Neural cell (in vitro differentiated cells): Measurements from ENCODE around the gene KCNK13.

Experiments
- CTCF ChIP-seq: fragments of 450-650 bp; IDR thresholded peaks from 2 replicates; pipeline ENCODE4 v1.5.1; 2014; ENCODE audit warnings: antibody characterized with exemption, mild to moderate bottlenecking, moderate library complexity; ENCODE audit not compliant: poor library complexity, severe bottlenecking
- EP300 ChIP-seq: fragments of 450-650 bp; conservative IDR thresholded peaks from 2 replicates; pipeline ENCODE4 v1.6.1; 2014; ENCODE audit warnings: antibody characterized with exemption, mild to moderate bottlenecking, moderate library complexity; ENCODE audit not compliant: poor library complexity, severe bottlenecking
- EZH2 ChIP-seq: fragments of 200-600, 300-800 bp; shearing (Covaris generic), sonication (generic); IDR thresholded peaks from 2 replicates; pipeline ENCODE4 v1.6.1; 2014; ENCODE audit warnings: antibody characterized with exemption, low read length, borderline replicate concordance, mild to moderate bottlenecking; ENCODE audit not compliant: insufficient read depth, poor library complexity, severe bottlenecking
- MXI1 ChIP-seq: fragments of 450-650 bp; conservative IDR thresholded peaks from 2 replicates; pipeline ENCODE4 v1.6.1; 2014; ENCODE audit warnings: antibody characterized with exemption, mild to moderate bottlenecking; ENCODE audit not compliant: poor library complexity, severe bottlenecking
- POLR2AphosphoS5 ChIP-seq: IDR thresholded peaks from 2 replicates; pipeline ENCODE4 v1.6.1; 2012
- RAD21 ChIP-seq: fragments of 450-650 bp; conservative IDR thresholded peaks from 2 replicates; pipeline ENCODE4 v1.6.1; 2014; ENCODE audit warnings: antibody characterized with exemption, mild to moderate bottlenecking, moderate library complexity
- REST ChIP-seq: IDR thresholded peaks from 2 replicates; pipeline ENCODE4 v1.6.1; 2012; ENCODE audit warnings: borderline replicate concordance
- SMC3 ChIP-seq: fragments of 450-650 bp; conservative IDR thresholded peaks from 2 replicates; pipeline ENCODE4 v1.6.1; 2014; ENCODE audit warnings: antibody characterized with exemption, mild to moderate bottlenecking, moderate library complexity; ENCODE audit not compliant: poor library complexity
- TAF1 ChIP-seq: IDR thresholded peaks from 2 replicates; pipeline ENCODE4 v1.6.1; 2012; ENCODE audit warnings: low read depth

GRCh38 chr14:90060965-90061684 lies 669 bp upstream of the KCNK13 start:
- no peak for TF ChIP-seq CTCF
- no peak for TF ChIP-seq REST
- TF ChIP-seq POLR2AphosphoS5 = no peak
- TF ChIP-seq TAF1 = no peak
- TF ChIP-seq EZH2 = no peak
- no peak for TF ChIP-seq EP300
- no peak for TF ChIP-seq SMC3
- no peak for TF ChIP-seq RAD21
- no peak for TF ChIP-seq MXI1
